LHCN-M2 (cell line): ENCODE measurements around the gene KRT37. TPM values are rescaled to one million over a fixed set of nuclear protein-coding genes. Genes with fewer than 3 reads are reported as not detected.
A peak's percentile ranks its signal among the peaks of the same experiment; 100 is the strongest.
"Not testable (repeated sequence)": the region's sequence is repeated elsewhere in the genome, so short reads cannot be mapped to it uniquely, and the experiment has no call there.

ENCODE experiments used
- DNase-seq: peaks from one replicate; pipeline ENCODE4 v3.0.0-alpha.2; 2012; ENCODE audit warnings: low read depth
- total RNA-seq: library from RNA; depleted of rRNA; stranded (reverse); fragments of >200 nt; gene quantifications from 2 replicates; pipeline ENCODE4 v1.2.3, GENCODE V29; 2014

KRT37 gene
- total RNA-seq, 1 experiment from 2014 or later: not detected

GRCh38 chr17:41434415-41434814, 10.0 kb upstream of the KRT37 start:
- DNase-seq: no peak

- no peak for DNase-seq
Measured at GRCh38 chr17:41434005-41434404, 9.6 kb upstream of the KRT37 start.

- DNase-seq: no peak
Measured at GRCh38 chr17:41433586-41433985, 9.2 kb upstream of the KRT37 start.

DNA sequence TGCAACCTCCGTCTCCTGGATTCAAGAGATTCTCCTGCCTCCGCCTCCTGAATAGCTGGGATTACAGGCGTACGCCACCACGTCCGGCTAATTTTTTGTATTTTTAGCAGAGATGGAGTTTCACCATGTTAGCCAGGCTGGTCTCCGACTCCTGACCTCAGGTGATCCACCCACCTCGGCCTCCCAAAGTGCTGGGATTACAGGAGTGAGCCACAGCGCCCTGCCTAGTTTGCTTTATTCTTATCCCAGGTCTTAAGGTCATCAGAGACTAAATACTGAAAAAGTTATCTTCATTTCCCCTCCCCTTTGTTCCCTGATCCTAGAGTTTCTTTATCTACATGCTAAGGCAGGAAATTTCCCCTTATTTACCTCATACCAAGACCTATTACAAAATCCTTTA, 6.0 kb upstream of the KRT37 start:
- not testable (repeated sequence) for DNase-seq

DNA sequence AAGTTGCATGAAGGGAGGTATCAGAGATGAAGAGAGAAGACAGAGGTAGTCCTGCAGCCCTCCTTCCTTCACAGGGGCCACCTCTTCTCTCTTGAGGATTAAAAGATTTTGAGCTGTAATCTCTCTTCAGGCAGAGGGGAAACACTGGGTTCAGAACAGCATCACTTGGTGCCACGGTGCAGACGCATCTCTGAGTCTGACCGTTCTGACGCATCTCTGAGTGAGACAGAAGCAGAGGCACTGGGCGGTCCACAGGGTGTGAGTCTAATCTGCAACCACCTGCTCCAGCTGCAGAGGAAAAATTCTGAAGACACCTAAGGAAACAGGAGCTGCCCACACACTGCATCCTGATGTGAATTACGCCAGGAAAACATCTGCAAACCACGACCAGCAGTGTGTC, 5.3 kb upstream of the KRT37 start:
- DNase-seq: no peak

GRCh38 chr17:41428591-41429291, 4.4 kb upstream of the KRT37 start:
- no peak for DNase-seq

GRCh38 chr17:41422586-41422985, 1.8 kb downstream of the KRT37 start:
- not testable (repeated sequence) for DNase-seq

GRCh38 chr17:41421617-41422016, 2.8 kb downstream of the KRT37 start:
- DNase-seq: no peak

DNA sequence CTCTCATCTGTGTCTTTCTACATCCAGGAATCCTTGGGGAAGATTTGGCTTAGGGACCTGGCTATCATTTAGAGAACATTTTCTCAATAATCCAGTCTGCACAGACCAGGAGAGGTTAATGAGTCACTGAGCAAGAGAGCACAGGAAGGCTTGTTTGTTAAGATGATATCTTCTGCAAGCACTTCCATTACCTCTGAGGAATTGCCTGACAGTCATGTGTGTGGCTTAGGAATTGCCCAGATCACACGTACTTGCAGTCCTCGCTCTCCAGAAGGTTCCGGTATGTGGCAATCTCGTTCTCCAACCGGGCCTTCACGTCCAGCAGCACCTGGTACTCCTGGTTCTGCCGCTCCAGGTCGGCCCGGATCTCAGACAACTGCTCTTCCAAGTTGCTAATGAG, 3.3 kb downstream of the KRT37 start:
- DNase-seq: no peak

- no peak for DNase-seq
Measured at GRCh38 chr17:41420134-41420533, 4.3 kb downstream of the KRT37 start.

DNA sequence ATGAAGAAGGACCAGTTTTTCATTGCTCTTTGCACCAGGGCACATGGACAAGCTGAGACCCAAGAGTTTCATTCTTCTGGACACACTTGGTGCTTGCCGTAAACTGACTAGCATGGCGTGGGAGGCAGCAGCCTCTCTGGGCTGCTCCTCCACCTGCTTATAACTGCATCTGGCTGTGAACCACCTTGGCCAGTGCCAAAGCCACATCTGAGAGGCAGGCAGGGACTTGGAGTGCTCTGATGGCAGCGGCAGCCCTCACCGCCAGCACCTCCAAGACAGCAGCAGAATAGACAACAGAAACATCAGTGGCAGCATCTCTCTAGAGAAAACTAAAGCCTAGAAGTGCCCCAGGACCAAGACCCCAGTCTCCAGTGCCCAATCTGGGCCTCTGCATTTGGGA, 4.7 kb downstream of the KRT37 start:
- DNase-seq: no peak

DNA sequence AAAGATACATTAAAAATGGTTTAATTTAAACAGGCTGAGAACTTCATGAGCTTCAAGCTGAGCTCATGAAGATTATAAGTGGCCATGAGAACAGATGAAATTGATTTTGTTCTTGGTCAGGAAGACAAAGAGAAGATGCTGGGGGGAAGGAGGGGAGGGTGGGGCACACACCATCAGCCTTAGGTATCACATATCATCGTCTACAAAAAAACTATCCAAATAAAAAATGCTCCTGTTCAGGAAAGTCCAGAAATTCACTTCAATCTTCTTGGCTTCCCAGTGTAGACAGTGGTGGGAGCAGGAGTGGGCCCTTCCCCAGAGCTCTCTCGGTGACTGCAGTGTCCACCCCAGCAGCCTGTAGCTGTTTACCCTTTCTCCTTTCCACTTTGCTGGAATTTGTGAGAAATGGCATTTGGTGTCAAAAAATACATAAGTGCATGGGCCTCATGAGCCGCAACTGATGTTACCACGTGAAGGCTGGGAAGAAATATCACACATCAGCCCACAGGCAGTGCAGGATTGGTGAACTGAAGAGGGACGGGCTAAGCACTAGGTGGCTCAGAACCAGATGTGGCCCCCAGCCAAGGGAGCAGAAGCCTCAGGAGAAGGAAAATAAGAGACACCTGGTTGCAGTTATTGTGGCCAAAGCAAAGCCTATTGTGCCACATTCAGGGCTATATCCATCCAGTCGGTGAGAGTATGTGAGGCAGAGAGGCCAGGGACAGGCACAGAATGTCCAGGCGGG, 6.1 kb downstream of the KRT37 start:
- no peak for DNase-seq

DNA sequence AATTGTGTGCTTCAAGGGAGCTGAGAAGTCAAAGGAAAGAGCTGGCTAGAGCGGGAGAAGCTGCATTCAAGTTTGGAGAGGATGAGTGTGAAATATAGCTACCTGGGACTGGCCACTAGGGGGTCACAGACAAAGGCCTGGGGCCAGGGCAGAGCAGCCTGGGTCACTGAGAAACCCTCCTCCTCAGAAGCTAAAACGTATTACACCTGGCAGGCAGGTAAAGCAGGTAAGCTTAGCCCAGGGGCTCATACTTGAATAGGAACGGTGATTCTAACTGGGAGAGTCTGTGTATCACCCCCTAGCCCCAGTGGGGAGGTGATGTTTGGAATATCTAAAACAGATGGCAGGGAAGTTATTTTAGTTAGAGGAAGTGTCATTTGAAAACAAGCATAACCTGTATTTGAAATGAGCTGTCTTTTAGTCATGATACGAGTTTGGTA, 6.8 kb downstream of the KRT37 start:
- DNase-seq: no peak

GRCh38 chr17:41417127-41417526, 7.3 kb downstream of the KRT37 start:
- DNase-seq: no peak

- DNase-seq: no peak
Measured at GRCh38 chr17:41416479-41416878, 7.9 kb downstream of the KRT37 start.

GRCh38 chr17:41415833-41416335, 8.5 kb downstream of the KRT37 start:
- DNase-seq: peak; percentile 41

DNA sequence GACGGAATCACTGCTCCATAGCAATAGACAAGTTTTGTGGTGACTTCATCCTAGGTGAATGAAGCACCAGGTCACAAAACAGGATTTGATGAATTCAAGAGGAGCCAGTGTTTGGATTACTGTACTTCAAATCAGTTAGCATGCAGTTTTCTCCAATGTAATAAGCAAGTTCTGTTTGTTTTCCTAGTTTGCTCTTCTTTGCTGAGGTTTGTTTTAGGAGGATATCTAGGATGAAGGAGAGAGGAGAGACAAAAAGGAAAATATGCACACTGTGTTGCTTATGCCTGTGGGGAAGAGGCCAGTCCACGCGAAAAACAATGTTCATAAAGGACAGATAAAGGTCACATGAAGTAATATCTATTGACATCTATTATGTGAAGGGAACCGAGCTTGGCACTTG, 9.0 kb downstream of the KRT37 start:
- DNase-seq: no peak

DNA sequence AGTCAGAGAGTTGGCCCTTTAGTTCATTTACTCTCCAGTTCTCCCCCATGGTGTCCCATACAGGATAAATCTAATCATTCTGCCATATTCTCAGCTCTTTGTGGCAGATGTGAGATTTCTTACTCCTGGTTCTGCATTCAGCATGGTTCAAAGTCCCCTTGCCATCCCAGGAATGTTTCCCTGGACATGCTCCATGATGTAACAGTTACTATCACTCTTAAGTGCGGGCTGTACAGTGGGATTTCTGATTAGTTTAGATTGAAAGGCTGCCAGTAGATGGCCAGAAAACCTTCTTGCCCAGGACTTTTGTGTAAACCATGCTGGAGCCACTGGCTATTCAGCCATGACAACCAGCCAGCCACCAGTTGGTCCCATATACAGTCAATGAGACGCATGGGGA, 10.4 kb downstream of the KRT37 start:
- no peak for DNase-seq

- no peak for DNase-seq
Measured at GRCh38 chr17:41413353-41413957, 10.9 kb downstream of the KRT37 start.

DNA sequence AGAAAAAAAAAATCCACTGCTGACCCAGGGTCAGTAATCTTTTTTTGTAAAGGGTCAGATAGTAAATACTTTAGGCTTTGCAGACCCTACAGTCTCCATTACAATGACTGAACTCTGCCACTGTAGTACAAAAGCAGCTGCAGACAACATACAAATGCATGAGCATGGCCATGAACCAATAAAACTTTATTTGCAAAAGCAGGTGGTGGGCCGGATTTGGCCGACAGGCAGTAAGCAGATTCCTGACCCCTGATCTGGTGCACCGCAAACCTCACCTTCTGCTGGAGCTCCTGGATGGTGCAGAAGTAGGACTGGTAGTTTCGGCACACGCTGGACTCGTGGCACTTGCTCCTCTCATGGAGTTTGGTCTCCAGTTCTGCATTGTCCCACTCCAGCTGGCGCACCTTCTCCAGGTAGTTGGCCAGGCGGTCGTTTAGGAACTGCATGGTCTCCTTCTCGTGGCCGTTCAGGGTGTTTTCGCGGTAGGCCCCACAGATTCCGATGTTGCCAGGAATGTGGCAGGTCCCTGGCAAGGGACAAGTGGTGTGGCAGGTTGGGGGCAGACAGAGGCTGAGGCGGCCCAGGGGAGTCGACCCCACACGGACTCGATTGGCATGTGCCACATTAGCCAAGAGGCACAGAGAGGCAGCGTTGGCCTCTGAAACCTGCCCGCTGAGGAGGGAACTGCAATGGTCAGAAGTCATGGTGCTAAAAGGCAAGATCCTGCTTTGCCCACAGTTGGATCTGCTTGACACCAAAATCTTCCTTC, 13.1 kb downstream of the KRT37 start:
- DNase-seq: no peak

DNA sequence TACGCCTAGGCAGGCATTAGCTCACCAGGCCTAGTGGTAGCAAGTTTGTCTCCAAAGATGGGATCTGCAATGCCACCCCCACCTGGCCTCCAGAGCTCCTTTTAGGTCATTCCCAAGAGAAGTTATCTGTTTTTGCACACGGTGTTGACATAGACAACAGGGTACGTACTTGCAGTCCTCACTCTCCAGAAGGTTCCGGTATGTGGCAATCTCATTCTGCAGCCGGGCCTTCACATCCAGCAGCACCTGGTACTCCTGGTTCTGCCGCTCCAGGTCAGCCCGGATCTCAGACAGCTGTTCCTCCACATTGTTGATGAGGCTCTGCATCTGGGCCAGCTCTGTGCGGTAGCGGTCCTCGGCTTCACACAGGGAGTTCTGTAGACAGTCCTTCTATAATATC, 17.2 kb downstream of the KRT37 start:
- DNase-seq: no peak

DNA sequence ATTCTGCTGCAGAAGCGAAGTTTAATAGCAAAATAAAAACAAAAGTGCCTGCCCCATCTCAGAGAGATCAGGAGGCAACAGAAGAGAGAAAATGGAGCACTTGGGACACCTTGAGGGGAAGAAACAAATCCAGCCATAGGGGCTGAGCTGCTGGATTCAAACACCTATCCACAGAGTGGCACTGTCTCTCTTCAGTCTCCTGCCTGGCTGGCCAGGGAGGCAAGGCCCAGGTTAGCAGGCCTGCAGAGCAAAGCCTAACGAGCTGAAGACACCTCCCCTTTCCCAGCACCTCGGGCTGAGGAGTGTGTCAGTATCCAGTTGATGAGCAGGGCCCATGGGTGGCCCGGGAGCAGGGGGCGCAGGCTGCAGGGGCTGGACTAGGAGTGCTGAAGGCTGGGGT, 18.2 kb downstream of the KRT37 start:
- DNase-seq: no peak
